ENCODE data around the gene USP15. TPM values are rescaled to one million over a fixed set of nuclear protein-coding genes. Genes with fewer than 3 reads are reported as not detected.

Gene USP15
- total RNA-seq, 3 donors from 2014 or later (not counting 1 experiment from before 2014, with no cell fraction given) = 188 to 251 (median 197) TPM

- no peak for ATAC-seq
- Histone ChIP-seq H3K4me3 (ENCODE audit: low read length) (no peak overlapping the region), H3K27me3 (ENCODE audit: control insufficient read depth, insufficient read depth, low read length) (no peaks in the 10 kb centered on the region), H3K36me3 (ENCODE audit: control insufficient read depth, insufficient read depth, low read length) (peaks cover 12% of the 10 kb centered on the region), H3K27ac (ENCODE audit: low read length) (no peak overlapping the region), H3K9me3 (ENCODE audit: control insufficient read depth, insufficient read depth, low read length) (no peaks in the 10 kb centered on the region), H3K4me1 (ENCODE audit: control insufficient read depth, insufficient read depth, low read length) (no peaks in the 10 kb centered on the region)
- H3K36me3 Mint-ChIP-seq = no peaks in the 10 kb centered on the region
- peaks cover 9 to 35% of the 10 kb centered on the region in 2 donors for H3K4me1 Mint-ChIP-seq
- DNase-seq = no peak
- no peaks in the 10 kb centered on the region for H3K9me3 Mint-ChIP-seq
- WGBS (ENCODE audit: insufficient coverage) = no CpG with 5 or more reads among the region's 1 CpG
- intact Hi-C loops (cut with micrococcal nuclease) = no loop called here
- H3K27ac Mint-ChIP-seq = peak overlapping the region in 1 of 2 donors; percentile 4
- H3K4me3 Mint-ChIP-seq = no peak overlapping the region
- no peak for TF ChIP-seq CTCF (IDR thresholded peaks at IDR 0.05)
- H3K27me3 Mint-ChIP-seq (ENCODE audit: low read depth in 2 of 2) = no peaks in the 10 kb centered on the region
These were observed 68.2 kb downstream of the USP15 start for GRCh38 chr12:62328296-62328921.

GRCh38 chr12:62331306-62331705 lies 71.1 kb downstream of the USP15 start:
- intact Hi-C loops (cut with micrococcal nuclease) = no loop called here
- H3K9me3 Mint-ChIP-seq = no peaks in the 10 kb centered on the region
- DNase-seq = no peak
- H3K36me3 Mint-ChIP-seq = no peaks in the 10 kb centered on the region
- Histone ChIP-seq H3K36me3 (ENCODE audit: control insufficient read depth, insufficient read depth, low read length) (peaks cover 6% of the 10 kb centered on the region), H3K4me3 (ENCODE audit: low read length) (no peak overlapping the region), H3K4me1 (ENCODE audit: control insufficient read depth, insufficient read depth, low read length) (no peaks in the 10 kb centered on the region), H3K27me3 (ENCODE audit: control insufficient read depth, insufficient read depth, low read length) (no peaks in the 10 kb centered on the region), H3K9me3 (ENCODE audit: control insufficient read depth, insufficient read depth, low read length) (no peaks in the 10 kb centered on the region), H3K27ac (ENCODE audit: low read length) (no peak overlapping the region)
- H3K4me1 Mint-ChIP-seq = peaks cover 31 to 57% of the 10 kb centered on the region in 2 donors
- TF ChIP-seq CTCF (IDR thresholded peaks at IDR 0.05) = no peak
- ATAC-seq = no peak
- H3K27me3 Mint-ChIP-seq (ENCODE audit: low read depth in 2 of 2) = no peaks in the 10 kb centered on the region
- H3K27ac Mint-ChIP-seq = peak overlapping the region in 1 of 2 donors; percentile 23
- H3K4me3 Mint-ChIP-seq = no peak overlapping the region
- WGBS (ENCODE audit: insufficient coverage) = 25% methylated on average over 1 of the region's 1 CpG

- Histone ChIP-seq H3K4me3 (ENCODE audit: low read length) (no peak overlapping the region), H3K4me1 (ENCODE audit: control insufficient read depth, insufficient read depth, low read length) (no peaks in the 10 kb centered on the region), H3K9me3 (ENCODE audit: control insufficient read depth, insufficient read depth, low read length) (no peaks in the 10 kb centered on the region), H3K27me3 (ENCODE audit: control insufficient read depth, insufficient read depth, low read length) (no peaks in the 10 kb centered on the region), H3K36me3 (ENCODE audit: control insufficient read depth, insufficient read depth, low read length) (peaks cover 5% of the 10 kb centered on the region), H3K27ac (ENCODE audit: low read length) (no peak overlapping the region)
- intact Hi-C loops (cut with micrococcal nuclease) = no loop called here
- Mint-ChIP-seq H3K4me1 (peaks cover 33 to 60% of the 10 kb centered on the region in 2 donors), H3K36me3 (no peaks in the 10 kb centered on the region), H3K27me3 (ENCODE audit: low read depth in 2 of 2) (no peaks in the 10 kb centered on the region), H3K27ac (peak overlapping the region; percentile 5 to 29), H3K4me3 (no peak overlapping the region), H3K9me3 (no peaks in the 10 kb centered on the region)
- ATAC-seq (no peak), DNase-seq (no peak)
- no CpG with 5 or more reads among the region's 1 CpG for WGBS (ENCODE audit: insufficient coverage)
- TF ChIP-seq CTCF (IDR thresholded peaks at IDR 0.05) = no peak
These were observed 72.4 kb downstream of the USP15 start for GRCh38 chr12:62332598-62332997.

- DNase-seq (no peak), ATAC-seq (no peak)
- H3K9me3 Mint-ChIP-seq = no peaks in the 10 kb centered on the region
- H3K27me3 Mint-ChIP-seq (ENCODE audit: low read depth in 2 of 2) = no peaks in the 10 kb centered on the region
- H3K36me3 Mint-ChIP-seq = no peaks in the 10 kb centered on the region
- no peak overlapping the region for H3K4me3 ChIP-seq (ENCODE audit: low read length)
- H3K27me3 ChIP-seq (ENCODE audit: control insufficient read depth, insufficient read depth, low read length) = no peaks in the 10 kb centered on the region
- TF ChIP-seq CTCF (IDR thresholded peaks at IDR 0.05) = no peak
- H3K4me1 Mint-ChIP-seq = peaks cover 51 to 70% of the 10 kb centered on the region in 2 donors
- no peaks in the 10 kb centered on the region for H3K4me1 ChIP-seq (ENCODE audit: control insufficient read depth, insufficient read depth, low read length)
- H3K4me3 Mint-ChIP-seq = no peak overlapping the region
- H3K27ac ChIP-seq (ENCODE audit: low read length) = no peak overlapping the region
- WGBS (ENCODE audit: insufficient coverage) = 96% methylated on average over 4 of the region's 4 CpGs
- no peaks in the 10 kb centered on the region for H3K9me3 ChIP-seq (ENCODE audit: control insufficient read depth, insufficient read depth, low read length)
- intact Hi-C loops (cut with micrococcal nuclease) = no loop called here
- peaks cover 2% of the 10 kb centered on the region for H3K36me3 ChIP-seq (ENCODE audit: control insufficient read depth, insufficient read depth, low read length)
- H3K27ac Mint-ChIP-seq = peak overlapping the region; percentile 3 to 75
These were observed 74.9 kb downstream of the USP15 start for GRCh38 chr12:62335057-62335456.
